Activated CD4-positive, alpha-beta T cell treated with anti-CD3 and anti-CD28 coated beads, Interleukin-2, amount 50 U/mL, for 16 hours (primary cell): ENCODE data around the gene DOCK8.
"Not testable (repeated sequence)": the region's sequence is repeated elsewhere in the genome, so short reads cannot be mapped to it uniquely, and the experiment has no call there.

Experiments
- DNase-seq: peaks from one replicate; pipeline ENCODE4 v3.0.0-alpha.2; 2020

The DOCK8 gene

DNA sequence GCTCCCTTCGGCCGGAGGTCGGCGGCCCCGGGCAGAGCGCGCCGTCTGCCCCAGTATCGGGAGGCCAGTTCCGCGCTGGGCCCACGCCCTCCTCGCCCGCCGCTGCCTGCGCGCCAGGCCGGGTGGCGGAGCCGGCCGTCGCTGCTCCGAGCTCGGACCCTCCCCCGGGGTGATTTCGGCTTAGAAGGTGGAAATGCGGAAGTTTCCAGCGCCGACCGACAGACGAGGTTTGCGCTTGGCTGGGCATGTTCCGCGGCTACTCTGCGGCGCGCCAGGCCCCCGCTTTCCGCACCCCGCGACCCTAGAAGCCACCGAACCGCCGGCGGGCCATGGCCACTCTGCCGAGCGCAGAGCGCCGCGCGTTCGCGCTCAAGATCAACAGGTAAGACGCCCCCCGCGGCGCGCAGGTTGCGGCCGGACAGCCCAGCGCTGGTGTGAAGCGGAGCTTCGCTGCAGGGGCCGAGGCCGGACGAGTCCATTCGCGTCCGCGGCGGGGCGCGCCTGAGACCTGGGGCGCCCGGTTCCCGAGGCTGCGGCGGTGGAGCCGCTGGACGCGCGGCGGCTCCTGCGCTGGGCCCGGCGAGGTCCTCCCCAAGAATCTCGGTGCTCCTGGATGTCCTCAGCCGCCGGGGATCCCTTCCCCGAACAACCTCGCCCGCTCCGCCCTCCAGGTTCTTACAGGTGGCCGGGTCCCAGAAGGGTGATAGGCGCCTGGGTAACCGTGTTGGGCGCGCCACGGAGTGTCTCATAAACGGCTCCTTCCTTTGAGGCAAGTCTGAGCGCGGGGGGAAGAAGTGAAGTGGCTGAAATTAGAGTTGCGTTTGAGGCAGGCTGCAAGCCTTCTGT lies at the start of gene DOCK8:
TSS of gene DOCK8 (plus strand) at position 218 of the 846 bp plus-strand sequence. CDS start at position 330, 112 bp downstream.
- peak; percentile 60 for DNase-seq

DNA sequence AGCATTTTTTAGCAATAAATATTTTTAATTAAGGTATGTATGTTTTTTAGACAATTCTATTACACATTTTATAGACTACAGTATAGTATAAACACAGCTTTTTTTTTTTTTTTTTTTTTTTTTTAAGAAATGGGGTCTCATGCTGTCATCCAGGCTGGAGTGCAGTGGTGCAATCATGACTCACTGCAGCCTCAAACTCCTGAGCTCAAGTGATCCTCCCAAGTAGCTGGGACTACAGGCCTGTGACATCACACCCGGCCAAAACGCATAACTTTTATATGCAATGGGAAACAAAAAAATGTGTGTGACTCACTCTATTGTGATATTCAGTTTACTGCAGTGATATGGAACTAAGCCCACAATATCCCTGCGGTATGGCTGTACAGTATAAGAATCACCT lies 44.9 kb upstream of the DOCK8 start:
- DNase-seq = not testable (repeated sequence)

- not testable (repeated sequence) for DNase-seq
Measured at GRCh38 chr9:178140-178825, 36.4 kb upstream of the DOCK8 start.

GRCh38 chr9:178970-179383 lies 35.7 kb upstream of the DOCK8 start, which contains the start of gene ZNG1A:
TSS of gene ZNG1A (minus strand) at chr9:179056. CDS start at chr9:178969, 87 bp downstream.
- DNase-seq = peak; percentile 81

GRCh38 chr9:199601-200000 lies 15.1 kb upstream of the DOCK8 start:
- not testable (repeated sequence) for DNase-seq

GRCh38 chr9:206481-206880 lies 8.2 kb upstream of the DOCK8 start:
- DNase-seq = no peak

DNA sequence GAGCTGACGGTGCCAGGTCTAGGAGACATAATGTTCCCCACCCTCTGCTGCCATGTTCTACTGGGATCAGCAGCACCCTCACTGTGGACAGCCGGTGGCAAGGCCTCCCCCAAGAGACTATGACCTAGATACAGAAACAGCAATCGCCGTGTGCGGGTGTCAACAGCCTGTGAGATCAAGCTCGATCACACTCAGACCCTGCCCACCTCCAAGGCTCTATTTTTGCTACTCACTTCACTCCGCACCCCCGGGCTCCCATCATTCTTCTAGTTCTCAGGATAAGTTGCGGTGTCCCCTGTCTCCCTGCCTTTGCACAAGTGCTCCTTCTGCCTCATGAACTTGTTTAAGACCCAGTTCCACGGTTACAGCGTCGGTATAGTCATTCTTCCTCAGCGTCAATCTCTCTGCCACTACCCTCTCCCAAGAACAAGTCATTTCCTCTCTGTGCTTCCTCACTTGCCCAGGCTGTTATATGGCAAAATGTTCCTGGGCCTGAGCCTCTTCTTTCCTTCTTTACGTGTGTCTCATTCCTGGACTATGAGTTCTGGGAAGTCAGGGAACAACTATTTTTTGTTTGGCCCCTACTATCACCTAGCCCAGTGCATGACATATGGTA lies 5.4 kb upstream of the DOCK8 start:
- DNase-seq = no peak

DNA sequence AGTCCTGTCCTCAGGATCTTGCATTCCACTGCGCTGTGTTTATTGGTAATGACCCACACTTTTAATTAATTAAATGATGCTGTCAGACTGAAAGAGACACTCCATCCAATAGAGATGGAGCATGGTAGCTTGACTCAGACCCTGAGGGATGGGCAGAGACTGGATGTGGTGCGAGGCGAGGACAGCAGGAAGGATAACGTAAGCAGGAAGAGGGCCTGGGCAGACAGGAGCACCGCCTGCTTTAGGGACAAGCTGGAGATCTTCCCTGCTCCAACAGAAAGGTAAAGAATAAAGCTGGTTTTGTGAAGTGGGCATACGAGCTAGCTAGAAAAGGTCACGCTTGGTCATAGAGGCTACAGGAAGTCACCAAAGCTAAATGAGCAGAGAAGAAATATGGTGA lies 3.6 kb upstream of the DOCK8 start:
- DNase-seq = no peak

- no peak for DNase-seq
Measured at GRCh38 chr9:211557-211956, 3.1 kb upstream of the DOCK8 start.

GRCh38 chr9:212297-212696 lies 2.4 kb upstream of the DOCK8 start:
- DNase-seq = no peak

- not testable (repeated sequence) for DNase-seq
Measured at GRCh38 chr9:213901-214300, 764 bp upstream of the DOCK8 start.

GRCh38 chr9:214351-214647 lies 366 bp upstream of the DOCK8 start:
- DNase-seq = no peak

GRCh38 chr9:215631-216155 lies 1.0 kb downstream of the DOCK8 start:
- no peak for DNase-seq

- DNase-seq = no peak
Measured at GRCh38 chr9:216866-217265, 2.2 kb downstream of the DOCK8 start.

DNA sequence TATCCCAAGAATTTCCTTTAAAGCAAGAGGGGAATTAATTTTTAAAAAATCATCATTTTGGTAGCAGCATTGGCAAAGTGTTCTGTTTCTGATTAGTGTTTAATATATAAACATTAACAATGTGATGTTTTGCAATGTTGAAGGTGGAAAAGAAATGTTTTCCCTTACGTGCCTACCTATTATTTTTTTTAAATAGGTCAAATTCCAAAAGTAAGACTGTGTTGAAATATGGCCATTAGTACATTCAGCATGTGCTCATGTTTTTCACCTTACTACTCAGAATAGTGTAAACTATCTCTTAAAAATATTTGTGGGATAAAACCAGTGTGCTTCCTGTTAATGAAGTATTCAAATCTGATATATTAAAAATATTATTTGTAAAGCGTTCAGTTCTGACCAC lies 3.3 kb downstream of the DOCK8 start:
- no peak for DNase-seq

DNA sequence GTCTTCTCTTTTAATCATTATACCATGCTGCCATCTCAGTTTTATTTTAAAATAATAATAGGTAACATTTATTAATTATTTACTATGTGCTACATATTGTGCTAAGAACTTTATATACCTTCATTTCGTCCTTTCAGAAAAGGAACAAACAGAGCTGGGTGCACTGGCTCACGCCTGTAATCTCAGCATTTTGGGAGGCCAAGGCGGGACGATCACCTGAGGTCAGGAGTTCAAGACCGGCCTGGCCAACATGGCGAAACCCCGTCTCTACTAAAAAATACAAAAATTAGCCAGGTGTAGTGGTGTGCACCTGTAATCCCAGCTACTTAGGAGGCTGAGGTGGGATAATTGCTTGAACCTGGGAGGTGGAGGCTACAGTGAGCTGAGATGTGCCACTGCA lies 4.4 kb downstream of the DOCK8 start:
- not testable (repeated sequence) for DNase-seq

DNA sequence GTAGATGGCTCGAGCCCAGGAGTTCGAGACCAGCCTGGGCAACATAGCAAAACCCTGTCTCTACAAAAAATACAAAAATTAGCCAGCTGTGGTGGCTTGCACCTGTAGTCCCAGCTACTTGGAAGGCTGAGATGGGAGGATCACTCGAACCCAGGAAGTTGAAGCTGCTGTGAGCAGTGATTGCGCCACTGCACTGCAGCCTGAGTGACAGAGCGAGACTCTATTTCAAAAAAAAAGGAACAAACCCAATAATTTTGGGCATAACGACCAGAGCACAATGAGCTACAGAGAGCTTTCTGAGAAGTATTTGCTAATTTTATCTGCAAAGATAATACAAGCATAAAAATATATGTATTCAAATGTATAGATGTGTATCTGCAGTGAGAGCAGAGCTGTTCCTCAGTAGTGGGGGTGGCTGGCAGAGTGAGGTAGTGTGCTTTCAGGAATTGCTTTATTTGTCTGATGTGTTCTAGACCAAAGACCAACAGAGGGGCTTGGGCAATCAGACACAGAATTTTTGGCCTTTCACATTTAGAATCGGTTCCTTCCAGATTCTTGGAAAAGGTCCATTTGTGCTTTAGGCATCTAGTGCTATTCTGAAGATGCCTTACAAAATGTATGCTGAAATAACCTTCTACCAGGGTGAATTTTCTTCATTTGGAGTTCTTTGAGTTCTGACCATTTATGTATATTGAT lies 5.2 kb downstream of the DOCK8 start:
- no peak for DNase-seq

- DNase-seq = peak; percentile 27
Measured at GRCh38 chr9:221989-222776, 7.5 kb downstream of the DOCK8 start.

DNA sequence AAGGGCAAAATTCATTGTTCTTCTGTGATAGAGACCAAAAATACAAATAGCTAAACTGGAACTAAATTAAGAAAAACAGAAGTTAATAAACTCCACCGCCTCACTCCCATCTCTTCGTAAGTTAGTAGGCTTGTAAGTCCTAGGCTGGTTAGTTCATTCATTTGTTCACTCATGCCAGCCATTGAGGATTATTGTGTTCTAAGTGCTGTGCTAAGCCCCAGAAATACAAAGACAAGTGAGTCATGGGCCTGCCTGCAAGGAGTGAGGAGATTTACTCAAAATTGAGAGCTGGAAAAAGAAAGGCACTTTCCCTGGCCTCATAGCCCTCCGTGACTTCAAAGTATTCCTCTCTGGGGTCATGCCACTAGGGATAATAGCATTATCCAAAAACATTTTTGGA lies 8.5 kb downstream of the DOCK8 start:
- no peak for DNase-seq

GRCh38 chr9:224026-224425 lies 9.4 kb downstream of the DOCK8 start:
- no peak for DNase-seq

DNA sequence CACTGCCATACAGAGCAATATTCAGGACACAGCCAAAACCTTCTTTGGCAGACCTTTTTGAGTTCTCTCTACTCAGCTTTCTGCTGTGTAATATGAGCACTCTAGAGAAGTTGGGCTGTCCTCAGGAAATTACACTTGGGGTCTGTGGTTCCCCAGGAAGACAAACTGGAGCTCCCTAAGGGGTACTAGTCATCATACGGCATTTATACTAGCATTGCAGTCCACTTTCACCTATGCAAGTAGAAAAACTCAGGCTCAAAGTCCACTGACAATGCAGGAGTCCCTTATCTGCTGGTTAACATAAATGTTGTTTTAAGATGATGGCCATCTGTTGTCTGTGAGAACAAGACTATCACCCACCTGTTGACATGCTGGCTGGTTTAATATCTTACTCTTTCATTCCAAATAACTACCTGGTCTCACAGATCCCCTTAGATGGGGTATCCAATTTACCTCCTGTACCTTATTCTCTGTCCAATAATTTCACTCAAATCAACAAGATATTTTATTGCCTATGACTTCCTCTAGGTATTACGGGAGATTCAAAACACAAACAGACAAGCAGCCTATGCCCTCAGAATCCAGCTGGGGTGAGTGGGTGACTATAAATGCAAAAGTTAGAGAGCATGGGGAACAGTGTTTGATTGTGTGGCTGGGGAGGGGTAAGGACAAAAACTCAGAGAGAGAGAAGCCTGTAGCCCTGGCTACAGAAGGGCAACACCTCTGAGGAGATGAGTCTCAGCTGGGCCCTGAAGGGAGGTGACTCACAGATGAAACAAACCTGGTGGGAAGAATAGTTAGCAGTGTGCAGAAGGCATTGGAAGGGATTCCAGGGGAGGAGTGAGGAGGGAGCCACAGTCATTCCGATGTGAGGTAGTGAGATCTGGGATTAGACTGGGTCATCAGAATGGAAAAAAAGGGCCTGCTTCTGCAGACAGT lies 10.2 kb downstream of the DOCK8 start:
- no peak for DNase-seq
